ENCODE results near the gene NCAPH2. TPM values are rescaled to one million over a fixed set of nuclear protein-coding genes. Genes with fewer than 3 reads are reported as not detected.
A peak's percentile ranks its signal among the peaks of the same experiment; 100 is the strongest.

NCAPH2 gene
- total and polyA plus RNA-seq, 2 of the 13 experiments (the other 11 are each of a cell fraction or from before 2014, with no cell fraction given): 28.1 to 64.4 TPM

DNA sequence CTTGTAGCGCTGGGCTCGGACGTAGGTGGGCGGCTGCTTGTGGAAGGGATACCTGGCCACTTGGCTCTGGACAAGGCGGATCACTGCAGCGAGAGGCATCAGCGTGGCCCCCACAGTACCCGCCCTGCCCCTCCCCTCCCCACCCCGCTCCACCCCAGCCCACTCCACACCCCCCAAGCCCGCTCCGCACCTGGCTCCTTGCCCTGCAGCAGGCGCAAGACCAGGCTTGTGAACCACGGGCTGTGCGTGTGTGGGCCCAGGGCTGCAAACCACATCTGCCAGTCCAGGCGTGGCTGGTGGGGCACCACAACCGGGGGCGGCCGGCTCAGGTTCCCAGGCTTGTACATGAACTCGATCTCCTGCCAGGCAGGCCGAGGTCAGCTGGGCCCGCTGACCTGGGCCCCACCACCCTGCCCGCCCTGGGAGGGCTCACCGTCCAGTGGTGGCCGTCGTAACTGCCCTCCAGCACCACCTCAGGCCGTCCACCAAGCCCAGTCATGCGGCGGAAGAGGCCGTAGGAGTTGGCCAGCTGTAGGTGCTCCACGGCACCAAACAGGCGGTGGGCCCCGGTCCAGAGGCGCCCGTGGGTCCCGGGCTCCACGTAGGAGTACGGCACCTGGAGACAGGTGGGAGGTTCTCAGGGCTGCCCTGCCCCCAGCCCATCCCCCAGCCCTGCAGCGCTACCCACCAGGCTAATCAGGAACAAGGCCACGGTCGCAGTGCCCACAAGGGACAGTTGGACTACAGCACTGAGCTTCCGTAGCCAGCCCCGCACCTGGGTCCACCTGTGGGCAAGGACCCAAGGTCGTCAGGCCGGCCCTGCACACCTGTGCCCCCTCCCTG lies 3.4 kb upstream of the NCAPH2 start:
- intact Hi-C loops (cut with micrococcal nuclease; ENCODE audit: unreplicated experiment) (no loop called here), in situ Hi-C loops (cut with HindIII; ENCODE audit: extremely low pct_ligation_motif_present, low pct_unique_long_range_greater_than_20kb) (no loop called here)
- DNase-seq (ENCODE audit: low spot score): no peak
- Histone ChIP-seq H3K4me2 (ENCODE audit: low read depth, low read length) (no peak overlapping the region), H3K4me1 (ENCODE audit: insufficient read depth, low read length) (peaks cover 18% of the 10 kb centered on the region), H4K20me1 (ENCODE audit: insufficient read depth, low read length) (no peaks in the 10 kb centered on the region), H3K9me3 (ENCODE audit: low read length) (no peaks in the 10 kb centered on the region), H3K9ac (ENCODE audit: insufficient read depth, low read depth, low read length) (no peak overlapping the region), H3K36me3 (replicated peaks in 1 of 2; ENCODE audit: control insufficient read depth in 1 of 2, insufficient read depth in 2 of 2, low read length in 2 of 2) (peaks cover 2 to 10% of the 10 kb centered on the region in 2 experiments; a peak in 1 of 5 replicates), H2AFZ (ENCODE audit: low read length) (no peak overlapping the region), H3K4me3 (replicated peaks in 1 of 3; ENCODE audit: insufficient read depth in 1 of 3, low read depth in 2 of 3, low read length in 3 of 3) (no peak overlapping the region), H3K79me2 (ENCODE audit: insufficient read depth, low read length) (peaks cover 22% of the 10 kb centered on the region), H3K27me3 (ENCODE audit: control insufficient read depth in 1 of 2, insufficient read depth in 2 of 2, low read length in 2 of 2) (no peaks in the 10 kb centered on the region; a peak in 1 of 5 replicates), H3K27ac (ENCODE audit: extremely low read length, insufficient read depth, low read length) (no peak overlapping the region)
- WGBS (ENCODE audit: low lambda C conversion rate): 92% methylated on average over 29 of the region's 44 CpGs
- ChIA-PET CTCF (ENCODE audit: low intra/inter-chr PET ratio, low total read pairs) (no interaction called here), POLR2A (interaction anchor here (1.8 kb wide), 1 partner anchor 21 kb away, joined by 5 read pairs; the partner anchor contains the start of gene SCO2)
- no TSS peak for BruUV-seq (replicated peaks)
- 0 out of 2 replicates have a peak, but pooled peaks have one; percentile 30 for TF ChIP-seq RBFOX2 (IDR thresholded peaks at IDR 0.05; ENCODE audit: low read depth, low read length)
- TF ChIP-seq ZNF460 (CRISPR knock-in tag; IDR thresholded peaks at IDR 0.05; ENCODE audit: borderline replicate concordance): no peak
- no peak for FAIRE-seq
- ATAC-seq: no peak

GRCh38 chr22:50505276-50505775 lies 2.7 kb upstream of the NCAPH2 start:
- FAIRE-seq (no peak), ATAC-seq (no peak), DNase-seq (ENCODE audit: low spot score) (no peak)
- no peaks in the 10 kb centered on the region for H4K20me1 ChIP-seq (ENCODE audit: insufficient read depth, low read length)
- in situ Hi-C loops (cut with HindIII; ENCODE audit: extremely low pct_ligation_motif_present, low pct_unique_long_range_greater_than_20kb): no loop called here
- H3K79me2 ChIP-seq (ENCODE audit: insufficient read depth, low read length): peaks cover 28% of the 10 kb centered on the region
- peaks cover 19% of the 10 kb centered on the region for H3K4me1 ChIP-seq (ENCODE audit: insufficient read depth, low read length)
- no peak overlapping the region for H2AFZ ChIP-seq (ENCODE audit: low read length)
- BruUV-seq (replicated peaks): no TSS peak
- H3K27me3 ChIP-seq (ENCODE audit: control insufficient read depth in 1 of 2, insufficient read depth in 2 of 2, low read length in 2 of 2): no peaks in the 10 kb centered on the region; a peak in 1 of 5 replicates
- no peak overlapping the region for H3K9ac ChIP-seq (ENCODE audit: insufficient read depth, low read depth, low read length)
- ChIA-PET CTCF (ENCODE audit: low intra/inter-chr PET ratio, low total read pairs) (no interaction called here), POLR2A (no interaction called here)
- H3K9me3 ChIP-seq (ENCODE audit: low read length): no peaks in the 10 kb centered on the region
- TF ChIP-seq, protein P1, sequence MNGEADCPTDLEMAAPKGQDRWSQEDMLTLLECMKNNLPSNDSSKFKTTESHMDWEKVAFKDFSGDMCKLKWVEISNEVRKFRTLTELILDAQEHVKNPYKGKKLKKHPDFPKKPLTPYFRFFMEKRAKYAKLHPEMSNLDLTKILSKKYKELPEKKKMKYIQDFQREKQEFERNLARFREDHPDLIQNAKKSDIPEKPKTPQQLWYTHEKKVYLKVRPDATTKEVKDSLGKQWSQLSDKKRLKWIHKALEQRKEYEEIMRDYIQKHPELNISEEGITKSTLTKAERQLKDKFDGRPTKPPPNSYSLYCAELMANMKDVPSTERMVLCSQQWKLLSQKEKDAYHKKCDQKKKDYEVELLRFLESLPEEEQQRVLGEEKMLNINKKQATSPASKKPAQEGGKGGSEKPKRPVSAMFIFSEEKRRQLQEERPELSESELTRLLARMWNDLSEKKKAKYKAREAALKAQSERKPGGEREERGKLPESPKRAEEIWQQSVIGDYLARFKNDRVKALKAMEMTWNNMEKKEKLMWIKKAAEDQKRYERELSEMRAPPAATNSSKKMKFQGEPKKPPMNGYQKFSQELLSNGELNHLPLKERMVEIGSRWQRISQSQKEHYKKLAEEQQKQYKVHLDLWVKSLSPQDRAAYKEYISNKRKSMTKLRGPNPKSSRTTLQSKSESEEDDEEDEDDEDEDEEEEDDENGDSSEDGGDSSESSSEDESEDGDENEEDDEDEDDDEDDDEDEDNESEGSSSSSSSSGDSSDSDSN (CRISPR knock-in tag; IDR thresholded peaks at IDR 0.05): no peak
- TF ChIP-seq ZNF264 (CRISPR knock-in tag; IDR thresholded peaks at IDR 0.05) (no peak), ZMYM4 (CRISPR knock-in tag; IDR thresholded peaks at IDR 0.05) (no peak), BRF2 (CRISPR knock-in tag; IDR thresholded peaks at IDR 0.05) (no peak), CHD2 (IDR thresholded peaks at IDR 0.05; ENCODE audit: low read depth, low read length) (no peak), TBP (CRISPR knock-in tag; IDR thresholded peaks at IDR 0.05) (no peak), ZFP82 (CRISPR knock-in tag; IDR thresholded peaks at IDR 0.05; ENCODE audit: borderline replicate concordance) (no peak)
- TF ChIP-seq, protein P2, sequence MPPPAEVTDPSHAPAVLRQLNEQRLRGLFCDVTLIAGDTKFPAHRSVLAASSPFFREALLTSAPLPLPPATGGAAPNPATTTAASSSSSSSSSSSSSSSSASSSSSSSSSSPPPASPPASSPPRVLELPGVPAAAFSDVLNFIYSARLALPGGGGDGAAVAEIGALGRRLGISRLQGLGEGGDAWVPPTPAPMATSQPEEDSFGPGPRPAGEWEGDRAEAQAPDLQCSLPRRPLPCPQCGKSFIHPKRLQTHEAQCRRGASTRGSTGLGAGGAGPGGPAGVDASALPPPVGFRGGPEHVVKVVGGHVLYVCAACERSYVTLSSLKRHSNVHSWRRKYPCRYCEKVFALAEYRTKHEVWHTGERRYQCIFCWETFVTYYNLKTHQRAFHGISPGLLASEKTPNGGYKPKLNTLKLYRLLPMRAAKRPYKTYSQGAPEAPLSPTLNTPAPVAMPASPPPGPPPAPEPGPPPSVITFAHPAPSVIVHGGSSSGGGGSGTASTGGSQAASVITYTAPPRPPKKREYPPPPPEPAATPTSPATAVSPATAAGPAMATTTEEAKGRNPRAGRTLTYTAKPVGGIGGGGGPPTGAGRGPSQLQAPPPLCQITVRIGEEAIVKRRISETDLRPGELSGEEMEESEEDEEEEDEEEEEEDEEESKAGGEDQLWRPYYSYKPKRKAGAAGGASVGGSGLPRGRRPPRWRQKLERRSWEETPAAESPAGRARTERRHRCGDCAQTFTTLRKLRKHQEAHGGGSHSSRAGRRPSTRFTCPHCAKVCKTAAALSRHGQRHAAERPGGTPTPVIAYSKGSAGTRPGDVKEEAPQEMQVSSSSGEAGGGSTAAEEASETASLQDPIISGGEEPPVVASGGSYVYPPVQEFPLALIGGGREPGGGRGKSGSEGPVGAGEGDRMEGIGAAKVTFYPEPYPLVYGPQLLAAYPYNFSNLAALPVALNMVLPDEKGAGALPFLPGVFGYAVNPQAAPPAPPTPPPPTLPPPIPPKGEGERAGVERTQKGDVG (CRISPR knock-in tag; IDR thresholded peaks at IDR 0.05; ENCODE audit: borderline replicate concordance): no peak
- H3K4me2 ChIP-seq (ENCODE audit: low read depth, low read length): no peak overlapping the region
- H3K27ac ChIP-seq (ENCODE audit: extremely low read length, insufficient read depth, low read length): no peak overlapping the region
- no peak overlapping the region for H3K4me3 ChIP-seq (replicated peaks in 1 of 3; ENCODE audit: insufficient read depth in 1 of 3, low read depth in 2 of 3, low read length in 3 of 3)
- peaks cover 2 to 10% of the 10 kb centered on the region in 2 experiments; a peak in 1 of 5 replicates for H3K36me3 ChIP-seq (replicated peaks in 1 of 2; ENCODE audit: control insufficient read depth in 1 of 2, insufficient read depth in 2 of 2, low read length in 2 of 2)
- 100% methylated on average over 7 of the region's 14 CpGs for WGBS (ENCODE audit: low lambda C conversion rate)
- intact Hi-C loops (cut with micrococcal nuclease; ENCODE audit: unreplicated experiment): no loop called here

Data from HepG2 (cell line).